T-cell (primary cell): ENCODE measurements around the gene TMPRSS5. TPM values are rescaled to one million over a fixed set of nuclear protein-coding genes. Genes with fewer than 3 reads are reported as not detected.

Experiments
- ATAC-seq, 4 experiments: fragments of 200-7000 bp in 3 of 4; fragments of 150-1000 bp in 1 of 4; cut with Tn5 transposase; replicated peaks in 1 of 4; 1 replicate in 3 of 4; 2 replicates in 1 of 4; pipeline ENCODE4 v1.10.0; 2021; ENCODE audit warnings: moderate library complexity in 3 of 4, mild to moderate bottlenecking in 2 of 4, moderate number of reproducible peaks in 1 of 4
- CTCF ChIA-PET, 2 donors: fragments of 300-600 bp; sonication (Branson Sonifier 250); formaldehyde crosslinking; loops; one replicate each; lab custom pipeline; 2022; ENCODE audit warnings: antibody characterized with exemption in 2 of 2; lab: Charles Lee
- POLR2A ChIA-PET, 2 donors: fragments of 300-600 bp; sonication (Branson Sonifier 250); formaldehyde crosslinking; loops; one replicate each; lab custom pipeline; 2022; ENCODE audit warnings: antibody characterized with exemption in 2 of 2; lab: Charles Lee
- DNase-seq, 35 experiments: peaks; one replicate each; pipeline versions ENCODE4 v3.0.0 to v3.0.0-alpha.2; 2013 to 2023
- H3K27ac ChIP-seq: one replicate; pipeline ENCODE4 v1.5.1; 2013; ENCODE audit warnings: low read length
- H3K27me3 ChIP-seq, 2 experiments: replicated peaks in 1 of 2; 1 replicate in 1 of 2; 2 replicates in 1 of 2; pipeline versions ENCODE4 v1.6.1 to v1.7.0; 2013; ENCODE audit warnings: low read length in 1 of 2, mixed read lengths in 1 of 2; ENCODE audit not compliant: control insufficient read depth in 2 of 2, insufficient read depth in 2 of 2; ENCODE audit errors: extremely low read depth in 1 of 2
- H3K36me3 ChIP-seq, 2 donors: 1 replicate in 1 of 2; 2 replicates in 1 of 2; pipeline versions ENCODE4 v1.6.1 to v1.7.0; 2013; ENCODE audit warnings: low read length in 1 of 2; ENCODE audit not compliant: control insufficient read depth in 2 of 2, insufficient read depth in 1 of 2; ENCODE audit errors: extremely low read depth in 1 of 2
- H3K4me1 ChIP-seq, 2 experiments: 1 replicate in 1 of 2; 2 replicates in 1 of 2; pipeline versions ENCODE4 v1.6.1 to v1.7.0; 2013; ENCODE audit warnings: low read length in 2 of 2, mixed read lengths in 1 of 2; ENCODE audit not compliant: insufficient read depth in 2 of 2, control insufficient read depth in 1 of 2; ENCODE audit errors: extremely low read depth in 1 of 2
- H3K4me3 ChIP-seq, 2 donors: 1 replicate in 1 of 2; 2 replicates in 1 of 2; pipeline versions ENCODE4 v1.5.1 to v1.7.0; 2013; ENCODE audit warnings: mild to moderate bottlenecking in 2 of 2, low read length in 1 of 2, moderate library complexity in 1 of 2; ENCODE audit not compliant: control insufficient read depth in 1 of 2; ENCODE audit errors: extremely low read depth in 1 of 2
- H3K9me3 ChIP-seq: 2 replicates; pipeline ENCODE4 v1.7.0; 2013
- H3K27ac Mint-ChIP-seq, 2 donors: one replicate each; pipeline ENCODE4 v1.8.0; 2020 to 2021; ENCODE audit warnings: mild to moderate bottlenecking in 2 of 2, mixed read lengths in 2 of 2
- H3K27me3 Mint-ChIP-seq, 2 donors: one replicate each; pipeline ENCODE4 v1.8.0; 2021 to 2022; ENCODE audit warnings: mixed read lengths in 2 of 2
- H3K36me3 Mint-ChIP-seq: one replicate; pipeline ENCODE4 v1.8.0; 2021; ENCODE audit warnings: mixed read lengths
- H3K4me1 Mint-ChIP-seq, 3 donors: one replicate each; pipeline ENCODE4 v1.8.0; 2020 to 2022; ENCODE audit warnings: mixed read lengths in 3 of 3, mild to moderate bottlenecking in 1 of 3
- H3K4me3 Mint-ChIP-seq, 3 donors: one replicate each; pipeline ENCODE4 v1.8.0; 2020 to 2022; ENCODE audit warnings: mild to moderate bottlenecking in 3 of 3, mixed read lengths in 3 of 3, moderate library complexity in 3 of 3
- H3K9me3 Mint-ChIP-seq, 3 donors: one replicate each; pipeline ENCODE4 v1.8.0; 2020 to 2022; ENCODE audit warnings: mixed read lengths in 3 of 3
- whole genome bisulfite sequencing: methylation state at CpG from one replicate; pipeline ENCODE4 v1.1.5; 2013; ENCODE audit warnings: missing lambda C conversion rate; ENCODE audit not compliant: insufficient coverage; 5-methylcytosine and 5-hydroxymethylcytosine counted together
- total RNA-seq, 35 experiments: library from RNA in 6 of 35; stranded (reverse) in 6 of 35; fragments of 120-200 nt in 1 of 35; gene quantifications; one replicate each; pipeline versions ENCODE4 v1.2.1 to v1.2.4 and lab custom pipeline; 2013 to 2026

TMPRSS5 gene
- total RNA-seq, 5 donors from 2014 or later (not counting 1 experiment from before 2014, with no cell fraction given) = 0.76 to 1.7 (median 1.2) TPM

DNA sequence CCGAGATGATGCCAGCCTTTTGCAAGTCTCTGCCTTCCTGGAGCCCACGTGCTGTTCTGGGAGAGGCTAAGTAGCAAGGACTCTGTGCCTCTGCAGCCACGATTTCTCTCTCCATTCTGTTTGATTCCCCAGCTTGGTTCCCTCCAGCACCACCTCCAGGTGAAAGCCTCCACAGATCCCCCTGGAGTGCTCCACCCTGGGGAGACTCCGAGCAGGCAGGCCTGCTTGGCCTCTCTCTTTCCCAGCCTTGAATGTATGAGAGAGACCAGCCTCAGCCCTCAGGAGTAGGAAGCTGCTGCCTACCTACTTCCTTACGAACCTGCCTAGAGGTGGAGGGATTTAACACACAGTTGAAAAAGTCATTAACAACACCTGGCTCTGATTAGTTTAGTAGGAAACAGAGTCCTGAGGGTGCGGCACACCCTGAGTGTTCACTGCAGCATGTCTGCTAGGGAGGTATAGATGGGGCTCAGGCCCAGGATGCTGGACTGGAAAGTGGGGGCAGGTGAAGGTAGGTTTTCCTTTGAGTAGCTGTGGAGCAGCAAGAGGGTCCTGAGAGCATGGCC, 22.5 kb downstream of the TMPRSS5 start:
- H3K27me3 ChIP-seq = peaks cover 0 to 2% of the 10 kb centered on the region in 2 experiments
- no peaks in the 10 kb centered on the region for H3K9me3 Mint-ChIP-seq
- ATAC-seq = no peak
- no peaks in the 10 kb centered on the region for H3K4me1 ChIP-seq
- H3K27ac ChIP-seq = no peak overlapping the region
- no peaks in the 10 kb centered on the region for H3K4me1 Mint-ChIP-seq
- no peaks in the 10 kb centered on the region for H3K9me3 ChIP-seq
- no peak for DNase-seq
- 75% methylated on average over 4 of the region's 6 CpGs for WGBS
- CTCF ChIA-PET = no interaction called here
- H3K4me3 ChIP-seq = no peak overlapping the region
- no peaks in the 10 kb centered on the region for H3K36me3 Mint-ChIP-seq
- no peak overlapping the region for H3K4me3 Mint-ChIP-seq
- H3K27me3 Mint-ChIP-seq = peaks cover 3 to 4% of the 10 kb centered on the region in 2 donors
- POLR2A ChIA-PET = no interaction called here
- H3K36me3 ChIP-seq = no peaks in the 10 kb centered on the region
- no peak overlapping the region for H3K27ac Mint-ChIP-seq

DNA sequence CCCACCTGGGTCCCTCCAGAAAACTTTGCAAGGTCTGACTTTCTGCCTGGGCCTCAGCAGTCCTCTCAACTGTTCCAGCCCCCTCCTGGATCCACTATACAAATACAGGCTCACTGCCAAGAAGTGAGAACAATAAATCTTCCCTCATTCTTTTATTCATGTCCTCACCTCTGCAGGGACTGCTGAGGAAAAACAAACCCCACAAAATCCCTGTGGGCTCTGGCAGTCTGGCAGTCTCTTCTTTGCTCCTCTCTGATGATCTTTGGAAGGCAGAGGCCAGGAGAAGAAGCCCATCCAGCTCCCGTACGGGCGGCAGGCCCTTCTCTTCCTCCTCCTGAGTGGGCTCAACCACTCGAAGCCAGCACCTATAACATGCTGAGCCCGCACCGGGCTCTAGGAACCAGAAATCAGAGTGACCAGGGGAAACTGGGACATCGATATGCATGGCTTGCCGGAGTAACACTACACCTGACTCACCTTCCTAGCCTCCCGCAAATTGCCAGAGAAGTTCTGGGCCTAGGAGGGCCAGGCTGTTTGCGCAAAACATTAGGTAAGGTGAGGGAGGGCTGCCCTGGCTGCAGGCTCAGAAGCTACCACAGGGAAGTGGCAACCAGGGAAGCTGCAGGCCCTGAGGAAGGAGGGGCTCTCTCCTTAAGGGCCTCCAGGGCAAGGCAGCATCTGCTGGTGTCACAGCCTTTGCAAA, 24.2 kb downstream of the TMPRSS5 start:
- no peaks in the 10 kb centered on the region for H3K4me1 ChIP-seq
- no peaks in the 10 kb centered on the region for H3K9me3 ChIP-seq
- ChIA-PET CTCF (interaction anchor here in 1 of 2 donors (0.6 kb wide), 1 partner anchor 1096 kb away, joined by 9 read pairs; no protein-coding TSS in a partner anchor), POLR2A (no interaction called here)
- no peak overlapping the region for H3K27ac Mint-ChIP-seq
- 100% methylated on average over 1 of the region's 10 CpGs for WGBS
- no peak for ATAC-seq
- no peak for DNase-seq
- no peak overlapping the region for H3K4me3 ChIP-seq
- H3K27ac ChIP-seq = no peak overlapping the region
- H3K9me3 Mint-ChIP-seq = no peaks in the 10 kb centered on the region
- no peak overlapping the region for H3K4me3 Mint-ChIP-seq
- no peaks in the 10 kb centered on the region for H3K36me3 ChIP-seq
- H3K27me3 Mint-ChIP-seq = peaks cover 3 to 4% of the 10 kb centered on the region in 2 donors
- H3K36me3 Mint-ChIP-seq = no peaks in the 10 kb centered on the region
- H3K27me3 ChIP-seq = peaks cover 0 to 2% of the 10 kb centered on the region in 2 experiments
- no peaks in the 10 kb centered on the region for H3K4me1 Mint-ChIP-seq

DNA sequence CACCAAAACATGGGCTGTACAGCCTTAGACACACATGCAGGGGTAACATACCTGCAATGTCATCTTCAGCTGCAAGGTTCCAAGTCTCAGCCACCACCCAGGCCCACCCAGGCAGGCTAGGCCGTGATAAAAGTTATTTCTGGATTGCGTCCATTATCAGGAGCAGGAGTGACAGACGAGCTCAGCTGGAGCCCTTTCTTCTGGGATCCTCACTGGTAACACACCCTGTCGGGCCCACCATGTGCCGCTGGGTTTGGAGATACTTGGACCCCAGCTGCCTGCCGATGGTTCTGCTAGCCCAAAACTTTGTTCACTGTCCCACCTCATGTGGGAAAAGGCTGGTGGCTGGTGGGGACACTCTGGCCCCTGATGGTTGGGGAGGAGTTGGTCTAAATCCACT, 24.8 kb downstream of the TMPRSS5 start:
- POLR2A ChIA-PET = no interaction called here
- Histone ChIP-seq H3K27ac (no peak overlapping the region), H3K27me3 (peaks cover 0 to 2% of the 10 kb centered on the region in 2 experiments), H3K4me3 (no peak overlapping the region), H3K9me3 (no peaks in the 10 kb centered on the region), H3K36me3 (no peaks in the 10 kb centered on the region), H3K4me1 (no peaks in the 10 kb centered on the region)
- Mint-ChIP-seq H3K4me3 (no peak overlapping the region), H3K27ac (no peak overlapping the region), H3K36me3 (no peaks in the 10 kb centered on the region), H3K27me3 (peaks cover 3 to 4% of the 10 kb centered on the region in 2 donors), H3K4me1 (no peaks in the 10 kb centered on the region), H3K9me3 (no peaks in the 10 kb centered on the region)
- ATAC-seq (no peak), DNase-seq (no peak)
- WGBS = 74% methylated on average over 3 of the region's 6 CpGs
- CTCF ChIA-PET = interaction anchor here in 1 of 2 donors (0.6 kb wide), 1 partner anchor 1095 kb away, joined by 9 read pairs; no protein-coding TSS in a partner anchor

DNA sequence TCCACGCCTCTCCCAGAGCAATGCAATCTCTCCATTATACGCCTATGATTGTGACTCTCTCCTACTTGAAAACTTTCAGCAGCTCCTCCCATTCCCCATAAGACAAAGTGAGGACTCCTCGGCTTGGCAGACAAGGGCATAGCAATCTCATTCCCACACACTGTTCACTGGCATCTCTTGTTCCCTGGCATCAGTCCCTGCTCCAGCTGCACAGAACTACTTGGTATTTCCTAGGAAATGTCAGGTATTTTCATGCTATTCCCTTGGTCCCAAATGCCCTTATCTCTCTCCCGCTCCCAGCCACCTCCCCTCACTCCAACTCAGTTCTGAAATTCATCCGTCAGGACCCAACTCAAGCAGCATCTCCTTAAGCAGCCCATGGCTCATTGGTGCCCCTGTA, 28.4 kb downstream of the TMPRSS5 start:
- no peak overlapping the region for H3K27ac Mint-ChIP-seq
- no peaks in the 10 kb centered on the region for H3K9me3 ChIP-seq
- ATAC-seq = no peak
- no peak for DNase-seq
- no peak overlapping the region for H3K27ac ChIP-seq
- H3K4me3 ChIP-seq = no peak overlapping the region
- ChIA-PET CTCF (no interaction called here), POLR2A (no interaction called here)
- no peaks in the 10 kb centered on the region for H3K36me3 Mint-ChIP-seq
- H3K4me1 ChIP-seq = peaks cover 0 to 3% of the 10 kb centered on the region in 2 experiments
- no peaks in the 10 kb centered on the region for H3K36me3 ChIP-seq
- peaks cover 0 to 3% of the 10 kb centered on the region in 2 experiments for H3K27me3 ChIP-seq
- H3K27me3 Mint-ChIP-seq = peaks cover 7 to 8% of the 10 kb centered on the region in 2 donors
- no peaks in the 10 kb centered on the region for H3K4me1 Mint-ChIP-seq
- no peak overlapping the region for H3K4me3 Mint-ChIP-seq
- peaks cover 0 to 4% (median 0%) of the 10 kb centered on the region in 3 donors for H3K9me3 Mint-ChIP-seq
- WGBS = 90% methylated on average over 3 of the region's 5 CpGs

DNA sequence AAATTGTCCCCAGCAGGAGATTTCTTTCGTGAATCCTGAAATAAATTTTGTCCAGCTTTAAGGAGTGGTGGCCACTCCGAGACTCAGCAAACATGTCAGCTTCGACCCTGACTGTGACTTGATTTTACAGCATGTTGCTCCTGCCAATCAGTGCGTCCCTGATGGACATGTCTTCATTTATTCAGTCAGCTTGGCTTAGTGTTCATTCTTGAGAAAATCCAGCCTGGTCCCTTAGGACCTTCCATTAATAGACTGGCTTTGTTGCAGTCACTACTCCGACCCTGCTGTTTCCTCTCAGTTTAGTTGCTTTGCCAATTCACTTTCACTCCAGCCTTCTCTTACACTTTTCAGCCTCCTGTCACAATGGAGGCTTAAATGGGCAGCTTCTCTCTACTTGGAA, 30.5 kb downstream of the TMPRSS5 start:
- Mint-ChIP-seq H3K27ac (no peak overlapping the region), H3K4me3 (no peak overlapping the region), H3K9me3 (peaks cover 0 to 4% (median 0%) of the 10 kb centered on the region in 3 donors), H3K27me3 (peaks cover 7 to 8% of the 10 kb centered on the region in 2 donors), H3K4me1 (no peaks in the 10 kb centered on the region), H3K36me3 (no peaks in the 10 kb centered on the region)
- ChIA-PET POLR2A (no interaction called here), CTCF (no interaction called here)
- H3K4me1 ChIP-seq = peaks cover 0 to 3% of the 10 kb centered on the region in 2 experiments
- no peak overlapping the region for H3K4me3 ChIP-seq
- no peak for ATAC-seq
- H3K27me3 ChIP-seq = peaks cover 0 to 3% of the 10 kb centered on the region in 2 experiments
- no peaks in the 10 kb centered on the region for H3K9me3 ChIP-seq
- no peak for DNase-seq
- no peak overlapping the region for H3K27ac ChIP-seq
- 61% methylated on average over 5 of the region's 5 CpGs for WGBS
- no peaks in the 10 kb centered on the region for H3K36me3 ChIP-seq

DNA sequence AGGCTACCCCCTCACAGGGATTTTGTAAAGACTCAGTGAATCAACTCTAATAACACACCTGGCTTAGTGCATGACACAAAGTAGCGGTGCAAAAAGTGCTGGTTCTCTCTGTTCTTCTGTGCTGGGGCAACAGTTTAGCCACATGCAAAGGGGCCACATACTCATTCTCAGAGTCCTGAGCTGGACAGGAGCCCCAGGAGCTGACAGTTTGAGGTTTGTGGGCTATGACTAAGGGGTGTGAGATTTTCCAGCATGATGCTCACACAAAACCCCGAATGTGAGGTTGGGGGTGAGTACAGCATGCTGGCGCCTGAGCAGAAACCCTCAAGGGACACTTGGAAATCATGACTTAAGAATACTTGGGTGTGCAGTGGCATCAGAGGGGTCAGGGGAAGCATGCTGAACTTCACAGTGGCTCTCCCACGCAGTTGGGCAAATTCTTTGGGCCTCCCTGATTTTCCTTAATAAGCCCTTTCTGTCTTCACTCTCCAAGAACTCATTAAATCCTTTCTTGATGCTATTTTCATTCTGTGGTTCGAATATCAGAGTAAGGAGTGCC, 31.0 kb downstream of the TMPRSS5 start:
- Mint-ChIP-seq H3K27ac (no peak overlapping the region), H3K4me1 (no peaks in the 10 kb centered on the region), H3K36me3 (no peaks in the 10 kb centered on the region), H3K27me3 (peaks cover 7 to 8% of the 10 kb centered on the region in 2 donors), H3K9me3 (peaks cover 0 to 4% (median 0%) of the 10 kb centered on the region in 3 donors), H3K4me3 (no peak overlapping the region)
- Histone ChIP-seq H3K36me3 (no peaks in the 10 kb centered on the region), H3K4me1 (peaks cover 0 to 3% of the 10 kb centered on the region in 2 experiments), H3K9me3 (no peaks in the 10 kb centered on the region), H3K27ac (no peak overlapping the region), H3K27me3 (peaks cover 0 to 3% of the 10 kb centered on the region in 2 experiments), H3K4me3 (no peak overlapping the region)
- DNase-seq (no peak), ATAC-seq (no peak)
- 42% methylated on average over 5 of the region's 5 CpGs for WGBS
- CTCF ChIA-PET = no interaction called here
- POLR2A ChIA-PET = no interaction called here
